BLaER1 (cell line): ENCODE measurements around the gene RPTN.

Experiments used
- H3K27ac ChIP-seq: shearing (Covaris generic); formaldehyde crosslinking; 2 replicates; pipeline ENCODE4 v1.8.1; 2022
- H3K27me3 ChIP-seq: shearing (Covaris generic); formaldehyde crosslinking; 2 replicates; pipeline ENCODE4 v1.8.1; 2022
- H3K36me3 ChIP-seq: shearing (Covaris generic); formaldehyde crosslinking; 2 replicates; pipeline ENCODE4 v1.8.1; 2022
- H3K4me1 ChIP-seq: shearing (Covaris generic); formaldehyde crosslinking; 2 replicates; pipeline ENCODE4 v1.8.1; 2022
- H3K4me2 ChIP-seq: shearing (Covaris generic); formaldehyde crosslinking; 2 replicates; pipeline ENCODE4 v1.8.1; 2022
- H3K4me3 ChIP-seq: shearing (Covaris generic); formaldehyde crosslinking; 2 replicates; pipeline ENCODE4 v1.8.1; 2022
- H3K9ac ChIP-seq: shearing (Covaris generic); formaldehyde crosslinking; 2 replicates; pipeline ENCODE4 v1.8.1; 2022
- H3K9me3 ChIP-seq: shearing (Covaris generic); formaldehyde crosslinking; 2 replicates; pipeline ENCODE4 v1.8.1; 2022
- H4K20me1 ChIP-seq: shearing (Covaris generic); formaldehyde crosslinking; 2 replicates; pipeline ENCODE4 v1.8.1; 2022
- Cebpa-rat ChIP-seq: shearing (Covaris generic); IDR thresholded peaks from 2 replicates; pipeline ENCODE4 v1.8.1; 2022

RPTN gene

DNA sequence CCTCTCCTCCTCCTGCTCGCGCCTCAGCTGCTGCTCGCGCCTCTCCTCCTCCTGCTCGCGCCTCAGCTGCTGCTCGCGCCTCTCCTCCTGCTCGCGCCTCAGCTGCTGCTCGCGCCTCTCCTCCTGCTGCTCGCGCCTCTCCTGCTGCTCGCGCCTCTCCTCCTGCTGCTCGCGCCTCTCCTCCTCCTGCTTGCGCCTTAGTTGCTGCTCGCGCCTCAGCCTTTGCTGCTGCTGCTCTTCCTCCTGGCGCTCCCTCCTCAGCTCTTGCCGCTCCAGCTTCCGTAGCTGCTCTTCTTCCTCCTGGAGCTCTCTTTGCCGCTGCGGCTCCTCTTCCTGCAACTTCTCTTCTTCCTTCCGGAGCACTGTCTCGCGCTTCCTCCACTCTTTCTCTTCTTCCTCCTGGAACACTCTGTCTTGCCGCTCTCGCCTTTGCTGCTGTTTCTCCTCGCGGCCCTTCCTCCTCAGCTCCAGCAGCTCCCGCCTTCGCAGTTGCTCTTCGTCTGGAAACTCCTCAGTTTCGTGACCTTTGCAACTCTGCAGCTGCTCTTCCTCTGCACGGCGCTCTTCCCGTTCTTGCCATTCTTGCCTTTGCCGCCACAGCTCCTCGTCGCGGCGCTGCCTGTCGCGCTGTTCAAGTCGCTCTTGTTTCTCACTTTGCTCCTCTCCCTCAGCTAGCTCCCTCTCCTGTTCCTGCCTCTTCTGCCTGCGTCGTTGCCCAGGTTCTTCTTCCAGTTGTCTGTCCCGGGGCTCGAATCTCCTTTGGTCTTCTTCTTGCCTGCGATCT is 46.7 kb downstream of the RPTN start:
- H3K4me3 ChIP-seq, result peak overlapping the region; percentile 64
- H3K9ac ChIP-seq, result no peak overlapping the region
- no peaks in the 10 kb centered on the region for H4K20me1 ChIP-seq
- H3K4me1 ChIP-seq, result peaks cover 38% of the 10 kb centered on the region
- H3K27ac ChIP-seq, result no peak overlapping the region
- peak overlapping the region; percentile 94 for H3K4me2 ChIP-seq
- H3K36me3 ChIP-seq, result no peaks in the 10 kb centered on the region
- no peak for TF ChIP-seq Cebpa-rat
- H3K9me3 ChIP-seq, result peaks cover 57% of the 10 kb centered on the region
- peaks cover 70% of the 10 kb centered on the region for H3K27me3 ChIP-seq

DNA sequence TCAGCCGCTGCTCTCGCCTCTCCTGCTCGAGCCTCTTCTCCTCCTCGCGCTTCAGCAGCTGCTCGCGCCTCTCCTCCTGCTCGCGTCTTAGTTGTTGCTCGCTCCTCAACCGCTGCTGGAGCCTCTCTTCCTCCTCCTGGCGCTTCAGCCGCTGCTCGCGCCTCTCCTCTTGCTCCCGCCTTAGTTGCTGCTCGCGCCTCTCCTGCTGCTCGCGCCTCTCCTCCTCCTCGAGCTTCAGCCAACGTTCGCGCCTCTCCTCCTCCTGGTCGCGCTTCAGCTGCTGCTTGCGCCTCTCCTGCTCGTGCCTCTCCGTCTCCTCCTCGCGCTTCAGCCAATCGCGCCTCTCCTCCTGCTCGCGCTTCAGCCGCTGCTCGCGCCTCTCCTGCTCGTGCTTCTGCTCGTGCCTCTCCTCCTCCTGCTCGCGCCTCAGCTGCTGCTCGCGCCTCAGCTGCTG is 47.5 kb downstream of the RPTN start:
- TF ChIP-seq Cebpa-rat, result no peak
- H3K9ac ChIP-seq, result no peak overlapping the region
- peaks cover 64% of the 10 kb centered on the region for H3K9me3 ChIP-seq
- peaks cover 38% of the 10 kb centered on the region for H3K4me1 ChIP-seq
- H3K27me3 ChIP-seq, result peaks cover 78% of the 10 kb centered on the region
- no peaks in the 10 kb centered on the region for H4K20me1 ChIP-seq
- H3K36me3 ChIP-seq, result no peaks in the 10 kb centered on the region
- H3K4me3 ChIP-seq, result peak overlapping the region; percentile 64
- no peak overlapping the region for H3K27ac ChIP-seq
- H3K4me2 ChIP-seq, result peak overlapping the region; percentile 94

- no peak overlapping the region for H3K9ac ChIP-seq
- H4K20me1 ChIP-seq, result no peaks in the 10 kb centered on the region
- H3K4me1 ChIP-seq, result peaks cover 38% of the 10 kb centered on the region
- H3K27me3 ChIP-seq, result peaks cover 84% of the 10 kb centered on the region
- peak overlapping the region; percentile 64 for H3K4me3 ChIP-seq
- no peak overlapping the region for H3K27ac ChIP-seq
- no peak for TF ChIP-seq Cebpa-rat
- H3K36me3 ChIP-seq, result no peaks in the 10 kb centered on the region
- H3K9me3 ChIP-seq, result peaks cover 64% of the 10 kb centered on the region
- H3K4me2 ChIP-seq, result peak overlapping the region; percentile 94
Measured at GRCh38 chr1:152110860-152111514, 48.0 kb downstream of the RPTN start.

GRCh38 chr1:152110365-152110859 is 48.6 kb downstream of the RPTN start:
- H3K36me3 ChIP-seq, result no peaks in the 10 kb centered on the region
- no peak overlapping the region for H3K9ac ChIP-seq
- peaks cover 88% of the 10 kb centered on the region for H3K27me3 ChIP-seq
- H3K4me1 ChIP-seq, result peaks cover 38% of the 10 kb centered on the region
- H3K9me3 ChIP-seq, result peaks cover 64% of the 10 kb centered on the region
- H3K27ac ChIP-seq, result no peak overlapping the region
- TF ChIP-seq Cebpa-rat, result no peak
- peak overlapping the region; percentile 94 for H3K4me2 ChIP-seq
- H4K20me1 ChIP-seq, result no peaks in the 10 kb centered on the region
- H3K4me3 ChIP-seq, result peak overlapping the region; percentile 64

DNA sequence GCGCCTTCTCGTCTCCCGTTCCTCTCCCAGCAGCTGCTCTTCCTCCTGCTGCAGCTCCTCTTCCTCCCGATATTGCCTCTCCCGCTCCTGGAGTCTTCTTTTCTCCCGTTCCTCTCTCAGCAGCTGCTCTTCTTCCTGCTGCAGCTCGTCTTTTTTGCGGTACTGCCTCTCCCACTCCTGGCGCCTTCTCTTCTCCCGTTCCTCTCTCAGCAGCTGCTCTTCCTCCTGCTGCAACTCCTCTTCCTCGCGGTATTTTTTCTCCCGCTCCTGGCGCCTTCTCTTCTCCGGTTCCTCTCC is 49.1 kb downstream of the RPTN start:
- no peak for TF ChIP-seq Cebpa-rat
- H3K27ac ChIP-seq, result no peak overlapping the region
- no peaks in the 10 kb centered on the region for H4K20me1 ChIP-seq
- peaks cover 64% of the 10 kb centered on the region for H3K9me3 ChIP-seq
- H3K4me3 ChIP-seq, result peak overlapping the region; percentile 64
- peaks cover 86% of the 10 kb centered on the region for H3K27me3 ChIP-seq
- no peaks in the 10 kb centered on the region for H3K36me3 ChIP-seq
- H3K9ac ChIP-seq, result no peak overlapping the region
- peak overlapping the region; percentile 94 for H3K4me2 ChIP-seq
- H3K4me1 ChIP-seq, result peaks cover 38% of the 10 kb centered on the region

- no peaks in the 10 kb centered on the region for H4K20me1 ChIP-seq
- no peaks in the 10 kb centered on the region for H3K36me3 ChIP-seq
- H3K27ac ChIP-seq, result no peak overlapping the region
- no peak for TF ChIP-seq Cebpa-rat
- peaks cover 64% of the 10 kb centered on the region for H3K9me3 ChIP-seq
- H3K4me2 ChIP-seq, result 0 out of 2 replicates have a peak overlapping the region, but pooled peaks have one; percentile 94
- H3K9ac ChIP-seq, result no peak overlapping the region
- peaks cover 86% of the 10 kb centered on the region for H3K27me3 ChIP-seq
- H3K4me3 ChIP-seq, result peak overlapping the region; percentile 64
- H3K4me1 ChIP-seq, result peaks cover 38% of the 10 kb centered on the region
Measured at GRCh38 chr1:152109231-152109997, 49.6 kb downstream of the RPTN start.

DNA sequence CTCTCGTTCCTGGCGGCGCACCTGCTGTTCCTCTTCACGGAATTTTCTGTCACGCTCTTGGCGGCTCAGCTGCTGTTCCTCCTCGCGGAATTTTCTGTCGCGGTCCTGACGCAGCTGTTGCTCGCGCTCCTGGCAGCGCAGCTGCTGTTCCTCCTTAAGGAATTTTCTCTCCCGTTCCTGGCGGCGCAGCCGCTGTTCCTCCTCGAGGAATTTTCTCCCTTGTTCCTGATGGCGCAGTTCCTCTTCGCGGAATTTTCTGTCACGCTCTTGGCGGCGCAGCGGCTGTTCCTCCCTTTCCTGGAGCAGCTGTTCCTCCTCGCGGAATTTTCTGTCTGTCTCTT is 50.2 kb downstream of the RPTN start:
- no peak for TF ChIP-seq Cebpa-rat
- Histone ChIP-seq H3K36me3 (no peaks in the 10 kb centered on the region), H3K9me3 (peaks cover 64% of the 10 kb centered on the region), H4K20me1 (no peaks in the 10 kb centered on the region), H3K27me3 (peaks cover 85% of the 10 kb centered on the region), H3K4me1 (peaks cover 38% of the 10 kb centered on the region), H3K9ac (no peak overlapping the region), H3K4me2 (no peak overlapping the region), H3K27ac (no peak overlapping the region), H3K4me3 (peak overlapping the region; percentile 64)

DNA sequence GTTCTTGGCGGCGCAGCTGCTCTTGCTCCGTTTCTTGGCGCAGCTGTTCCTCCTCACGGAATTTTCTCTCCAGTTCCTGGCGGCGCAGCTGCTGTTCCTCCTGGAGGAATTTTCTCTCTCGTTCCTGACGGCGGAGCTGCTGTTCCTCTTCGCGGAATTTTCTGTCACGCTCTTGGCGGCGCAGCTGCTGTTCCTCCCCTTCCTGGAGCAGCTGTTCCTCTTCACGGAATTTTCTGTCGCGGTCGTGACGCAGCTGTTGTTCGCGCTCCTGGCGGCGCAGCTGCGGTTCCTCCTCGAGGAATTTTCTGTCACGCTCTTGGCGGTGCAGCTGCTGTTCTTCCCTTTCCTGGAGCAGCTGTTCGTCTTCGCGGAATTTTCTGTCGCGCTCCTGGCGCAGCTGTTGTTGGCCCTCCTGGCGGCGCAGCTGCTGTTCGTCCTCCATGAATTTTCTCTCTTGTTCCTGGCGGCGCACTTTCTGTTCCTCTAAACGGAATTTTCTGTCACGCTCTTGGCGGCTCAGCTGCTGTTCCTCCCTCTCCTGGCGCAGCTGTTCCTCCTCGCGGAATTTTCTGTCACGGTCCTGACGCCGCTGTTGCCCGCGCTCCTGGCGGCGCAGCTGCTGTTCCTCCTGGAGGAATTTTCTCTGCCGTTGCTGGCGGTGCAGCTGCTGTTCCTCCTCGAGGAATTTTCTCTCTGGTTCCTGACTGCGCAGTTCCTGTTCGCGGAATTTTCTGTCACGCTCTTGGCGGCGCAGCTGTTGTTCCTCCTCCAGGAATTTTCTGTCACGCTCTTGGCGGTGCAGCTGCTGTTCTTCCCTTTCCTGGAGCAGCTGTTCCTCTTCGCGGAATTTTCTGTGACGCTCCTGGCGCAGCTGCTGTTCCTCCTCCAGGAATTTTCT is 50.8 kb downstream of the RPTN start:
- H3K4me2 ChIP-seq, result no peak overlapping the region
- H3K27me3 ChIP-seq, result peaks cover 78% of the 10 kb centered on the region
- H3K9me3 ChIP-seq, result peaks cover 61% of the 10 kb centered on the region
- peak overlapping the region; percentile 64 for H3K4me3 ChIP-seq
- H4K20me1 ChIP-seq, result no peaks in the 10 kb centered on the region
- no peak for TF ChIP-seq Cebpa-rat
- H3K36me3 ChIP-seq, result no peaks in the 10 kb centered on the region
- H3K27ac ChIP-seq, result no peak overlapping the region
- peaks cover 38% of the 10 kb centered on the region for H3K4me1 ChIP-seq
- H3K9ac ChIP-seq, result no peak overlapping the region
